HL-60 (cell line): ENCODE measurements around the gene ARHGAP36.

Experiments used
- DNase-seq, 2 experiments: peaks; one replicate each; pipeline ENCODE4 v3.0.0-alpha.2; 2010 to 2020; ENCODE audit warnings: low read depth in 1 of 2, low spot score in 1 of 2
- H3K27ac ChIP-seq: fragments of 250-450 bp; sonication (Bioruptor Pico); replicated peaks from 2 replicates; pipeline ENCODE4 v1.5.1; 2020; ENCODE audit warnings: mild to moderate bottlenecking, moderate library complexity
- H3K27me3 ChIP-seq: fragments of 250-450 bp; sonication (Bioruptor Pico); 2 replicates; pipeline ENCODE4 v1.5.1; 2021; ENCODE audit warnings: mild to moderate bottlenecking, moderate library complexity; ENCODE audit not compliant: insufficient read depth, poor library complexity, severe bottlenecking
- H3K4me3 ChIP-seq: replicated peaks from 2 replicates; pipeline ENCODE4 v1.5.1; 2011; ENCODE audit warnings: mild to moderate bottlenecking, control low read depth, low read length; ENCODE audit not compliant: insufficient read depth
- GABPA ChIP-seq: IDR thresholded peaks from 2 replicates; pipeline ENCODE4 v1.6.1; 2012; ENCODE audit warnings: low read depth
- POLR2AphosphoS5 ChIP-seq: IDR thresholded peaks from 2 replicates; pipeline ENCODE4 v1.6.1; 2012; ENCODE audit warnings: low read depth
- SPI1 ChIP-seq: IDR thresholded peaks from 2 replicates; pipeline ENCODE4 v1.6.1; 2012; ENCODE audit warnings: low read depth, mild to moderate bottlenecking, borderline replicate concordance
- TF ChIP-seq, protein P1 (sequence below): IDR thresholded peaks from one replicate; pipeline ENCODE4 v1.5.1; 2011; ENCODE audit warnings: low read length, control low read depth, inconsistent platforms; ENCODE audit not compliant: insufficient read depth
- TF ChIP-seq, protein P2 (sequence below): IDR thresholded peaks from 2 replicates; pipeline ENCODE4 v1.6.1; 2012; ENCODE audit warnings: low read depth; ENCODE audit not compliant: insufficient replicate concordance

The ARHGAP36 gene

GRCh38 chrX:131054906-131055305 is 3.2 kb upstream of the ARHGAP36 start:
- DNase-seq, result no peak

GRCh38 chrX:131057706-131058105 is 440 bp upstream of the ARHGAP36 start:
- no peak for TF ChIP-seq GABPA
- TF ChIP-seq, protein P1, sequence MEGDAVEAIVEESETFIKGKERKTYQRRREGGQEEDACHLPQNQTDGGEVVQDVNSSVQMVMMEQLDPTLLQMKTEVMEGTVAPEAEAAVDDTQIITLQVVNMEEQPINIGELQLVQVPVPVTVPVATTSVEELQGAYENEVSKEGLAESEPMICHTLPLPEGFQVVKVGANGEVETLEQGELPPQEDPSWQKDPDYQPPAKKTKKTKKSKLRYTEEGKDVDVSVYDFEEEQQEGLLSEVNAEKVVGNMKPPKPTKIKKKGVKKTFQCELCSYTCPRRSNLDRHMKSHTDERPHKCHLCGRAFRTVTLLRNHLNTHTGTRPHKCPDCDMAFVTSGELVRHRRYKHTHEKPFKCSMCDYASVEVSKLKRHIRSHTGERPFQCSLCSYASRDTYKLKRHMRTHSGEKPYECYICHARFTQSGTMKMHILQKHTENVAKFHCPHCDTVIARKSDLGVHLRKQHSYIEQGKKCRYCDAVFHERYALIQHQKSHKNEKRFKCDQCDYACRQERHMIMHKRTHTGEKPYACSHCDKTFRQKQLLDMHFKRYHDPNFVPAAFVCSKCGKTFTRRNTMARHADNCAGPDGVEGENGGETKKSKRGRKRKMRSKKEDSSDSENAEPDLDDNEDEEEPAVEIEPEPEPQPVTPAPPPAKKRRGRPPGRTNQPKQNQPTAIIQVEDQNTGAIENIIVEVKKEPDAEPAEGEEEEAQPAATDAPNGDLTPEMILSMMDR, result no peak
- no peak for DNase-seq
- Histone ChIP-seq H3K27me3 (peaks cover 2% of the 10 kb centered on the region), H3K4me3 (no peak overlapping the region), H3K27ac (no peak overlapping the region)

More at GRCh38 chrX:131054906-131055305, 3.2 kb upstream of the ARHGAP36 start:
- Histone ChIP-seq H3K27ac (no peak overlapping the region), H3K27me3 (peaks cover 2% of the 10 kb centered on the region), H3K4me3 (no peak overlapping the region)
- TF ChIP-seq, protein P1, result no peak
- TF ChIP-seq, protein P2, sequence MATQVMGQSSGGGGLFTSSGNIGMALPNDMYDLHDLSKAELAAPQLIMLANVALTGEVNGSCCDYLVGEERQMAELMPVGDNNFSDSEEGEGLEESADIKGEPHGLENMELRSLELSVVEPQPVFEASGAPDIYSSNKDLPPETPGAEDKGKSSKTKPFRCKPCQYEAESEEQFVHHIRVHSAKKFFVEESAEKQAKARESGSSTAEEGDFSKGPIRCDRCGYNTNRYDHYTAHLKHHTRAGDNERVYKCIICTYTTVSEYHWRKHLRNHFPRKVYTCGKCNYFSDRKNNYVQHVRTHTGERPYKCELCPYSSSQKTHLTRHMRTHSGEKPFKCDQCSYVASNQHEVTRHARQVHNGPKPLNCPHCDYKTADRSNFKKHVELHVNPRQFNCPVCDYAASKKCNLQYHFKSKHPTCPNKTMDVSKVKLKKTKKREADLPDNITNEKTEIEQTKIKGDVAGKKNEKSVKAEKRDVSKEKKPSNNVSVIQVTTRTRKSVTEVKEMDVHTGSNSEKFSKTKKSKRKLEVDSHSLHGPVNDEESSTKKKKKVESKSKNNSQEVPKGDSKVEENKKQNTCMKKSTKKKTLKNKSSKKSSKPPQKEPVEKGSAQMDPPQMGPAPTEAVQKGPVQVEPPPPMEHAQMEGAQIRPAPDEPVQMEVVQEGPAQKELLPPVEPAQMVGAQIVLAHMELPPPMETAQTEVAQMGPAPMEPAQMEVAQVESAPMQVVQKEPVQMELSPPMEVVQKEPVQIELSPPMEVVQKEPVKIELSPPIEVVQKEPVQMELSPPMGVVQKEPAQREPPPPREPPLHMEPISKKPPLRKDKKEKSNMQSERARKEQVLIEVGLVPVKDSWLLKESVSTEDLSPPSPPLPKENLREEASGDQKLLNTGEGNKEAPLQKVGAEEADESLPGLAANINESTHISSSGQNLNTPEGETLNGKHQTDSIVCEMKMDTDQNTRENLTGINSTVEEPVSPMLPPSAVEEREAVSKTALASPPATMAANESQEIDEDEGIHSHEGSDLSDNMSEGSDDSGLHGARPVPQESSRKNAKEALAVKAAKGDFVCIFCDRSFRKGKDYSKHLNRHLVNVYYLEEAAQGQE, result no peak
- TF ChIP-seq SPI1 (no peak), GABPA (no peak), POLR2AphosphoS5 (no peak)

DNA sequence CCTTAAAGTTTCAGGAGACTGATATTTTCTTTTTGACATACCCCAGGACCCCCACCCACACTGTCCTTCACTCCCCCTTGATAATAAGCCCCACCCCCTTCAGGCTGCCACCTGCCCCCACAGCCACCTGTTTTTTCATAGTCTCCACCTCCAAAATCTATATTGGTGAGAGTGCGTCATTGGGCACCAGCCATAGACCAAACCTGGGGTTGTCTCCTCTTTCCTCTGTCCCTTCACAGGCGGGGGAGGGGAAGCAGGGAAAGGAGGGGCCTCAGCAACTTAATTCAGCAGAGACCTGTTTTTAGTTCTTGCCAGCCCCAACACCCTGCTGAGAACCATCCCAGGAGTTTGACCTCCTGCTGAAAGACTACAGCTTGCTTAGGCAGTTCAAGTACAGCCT is 1.1 kb downstream of the ARHGAP36 start:
- TF ChIP-seq GABPA (no peak), SPI1 (no peak), POLR2AphosphoS5 (no peak)
- TF ChIP-seq, protein P1, result no peak
- TF ChIP-seq, protein P2, result no peak
- H3K4me3 ChIP-seq, result no peak overlapping the region
- no peak for DNase-seq
- peaks cover 2% of the 10 kb centered on the region for H3K27me3 ChIP-seq
- no peak overlapping the region for H3K27ac ChIP-seq

DNA sequence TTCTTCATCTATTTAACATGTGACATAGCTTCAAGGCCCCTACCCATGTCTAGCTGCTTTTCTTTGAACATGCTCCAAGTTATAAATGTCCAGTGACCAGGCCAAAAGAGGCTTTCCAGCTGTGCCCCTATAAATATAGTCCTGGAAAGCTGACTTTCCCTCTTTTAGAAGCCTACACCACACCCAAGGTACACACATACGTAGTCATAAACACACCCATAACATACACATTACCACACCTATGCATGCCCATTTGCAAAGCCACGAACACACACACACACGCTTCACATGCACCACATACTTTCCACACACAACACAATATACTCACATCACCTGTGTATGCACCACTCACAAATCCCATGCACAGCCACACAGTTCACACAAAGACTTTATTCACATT is 2.0 kb downstream of the ARHGAP36 start:
- H3K4me3 ChIP-seq, result no peak overlapping the region
- no peak for DNase-seq
- H3K27me3 ChIP-seq, result peaks cover 2% of the 10 kb centered on the region
- H3K27ac ChIP-seq, result no peak overlapping the region
- TF ChIP-seq, protein P1, result no peak
- TF ChIP-seq, protein P2, result no peak
- TF ChIP-seq POLR2AphosphoS5 (no peak), SPI1 (no peak), GABPA (no peak)
